GM12878 (cell line): ENCODE results near the gene PPRC1. TPM values are rescaled to one million over a fixed set of nuclear protein-coding genes. Genes with fewer than 3 reads are reported as not detected.

Experiments used
- ATAC-seq: fragments of 200-7000 bp; cut with Tn5 transposase; 3 replicates; pipeline ENCODE4 v1.9.1; 2020; ENCODE audit warnings: mild to moderate bottlenecking, moderate library complexity
- BruUV-seq: library from RNA; stranded (reverse); fragments of 400-500 nt; replicated peaks from 2 replicates; lab custom pipeline; 2021; lab: Mats Ljungman, UMichigan
- CTCF ChIA-PET: fragments of 300-600 bp; sonication (Branson Sonifier 250); formaldehyde crosslinking; extraction: SDS; loops from one replicate; lab custom pipeline; 2021; ENCODE audit warnings: inconsistent platforms; lab: Yijun Ruan, JAX
- POLR2A ChIA-PET: fragments of 350-600 bp; formaldehyde crosslinking; extraction: SDS; loops from one replicate; lab custom pipeline; 2021; ENCODE audit warnings: inconsistent platforms; lab: Charles Lee
- RAD21 ChIA-PET: fragments of 300-600 bp; sonication (Branson Sonifier 250); formaldehyde crosslinking; loops from one replicate; lab custom pipeline; 2023; ENCODE audit warnings: antibody characterized with exemption; ENCODE audit not compliant: unreplicated experiment; lab: Charles Lee
- SMC1A ChIA-PET: fragments of 300-600 bp; sonication (Branson Sonifier 250); formaldehyde crosslinking; loops from one replicate; lab custom pipeline; 2023; ENCODE audit not compliant: unreplicated experiment, uncharacterized antibody; lab: Charles Lee
- DNase-seq: peaks from one replicate; pipeline ENCODE4 v3.0.0-alpha.2; 2011; ENCODE audit warnings: low read depth, low spot score
- FAIRE-seq: peaks from 3 replicates; lab custom pipeline; 2011; peaks lifted over from hg19 to GRCh38; lab: Jason Lieb, UNC
- H2AFZ ChIP-seq: 2 replicates; pipeline ENCODE4 v1.6.0; 2011; ENCODE audit warnings: low read depth, low read length, control low read depth; ENCODE audit not compliant: control insufficient read depth
- H3K27ac ChIP-seq: 2 replicates; pipeline ENCODE4 v1.5.1; 2011; ENCODE audit warnings: control low read depth; ENCODE audit not compliant: control insufficient read depth, insufficient read depth
- H3K27me3 ChIP-seq, 2 experiments: replicated peaks in 1 of 2; 2 replicates each; pipeline versions ENCODE4 v1.6.0 to v1.6.1; 2011; ENCODE audit warnings: low read length in 1 of 2; ENCODE audit not compliant: control insufficient read depth in 2 of 2, insufficient read depth in 2 of 2
- H3K36me3 ChIP-seq, 2 experiments: 2 replicates each; pipeline ENCODE4 v1.5.1; 2011; ENCODE audit warnings: low read length in 1 of 2; ENCODE audit not compliant: control insufficient read depth in 2 of 2, insufficient read depth in 2 of 2
- H3K4me1 ChIP-seq: 2 replicates; pipeline ENCODE4 v1.6.1; 2011; ENCODE audit warnings: mild to moderate bottlenecking, low read length, moderate library complexity, mixed read lengths; ENCODE audit not compliant: control insufficient read depth, insufficient read depth
- H3K4me2 ChIP-seq: 2 replicates; pipeline ENCODE4 v1.6.0; 2011; ENCODE audit warnings: control low read depth; ENCODE audit not compliant: control insufficient read depth, insufficient read depth
- H3K4me3 ChIP-seq: fragments of 200-600 bp; sonication (generic); 2 replicates; pipeline ENCODE4 v1.5.1; 2016
- H3K79me2 ChIP-seq: 2 replicates; pipeline ENCODE4 v1.6.0; 2011; ENCODE audit warnings: low read length; ENCODE audit not compliant: control insufficient read depth, insufficient read depth
- H3K9ac ChIP-seq: 2 replicates; pipeline ENCODE4 v1.8.0; 2011; ENCODE audit warnings: low read length, control low read depth, mixed read lengths; ENCODE audit not compliant: control insufficient read depth, insufficient read depth
- H3K9me3 ChIP-seq: replicated peaks from 3 replicates; pipeline ENCODE4 v1.5.1; 2011; ENCODE audit warnings: mild to moderate bottlenecking, low read length; ENCODE audit not compliant: control insufficient read depth, insufficient read depth
- H4K20me1 ChIP-seq: 2 replicates; pipeline ENCODE4 v1.6.0; 2011; ENCODE audit not compliant: control insufficient read depth, insufficient read depth
- IRF3 ChIP-seq: fragments of 450-650 bp; IDR thresholded peaks from 2 replicates; pipeline ENCODE4 v1.6.1; 2014; ENCODE audit warnings: mild to moderate bottlenecking
- JUNB ChIP-seq: IDR thresholded peaks from 2 replicates; pipeline ENCODE4 v1.6.1; 2016; ENCODE audit warnings: antibody characterized with exemption, mild to moderate bottlenecking
- ZNF687 ChIP-seq: fragments of 450-650 bp; IDR thresholded peaks from 2 replicates; pipeline ENCODE4 v1.6.1; 2017; ENCODE audit warnings: mild to moderate bottlenecking, moderate library complexity
- WGBS: methylation state at CpG from one replicate; pipeline ENCODE4 v1.1.6; 2016; ENCODE audit warnings: low lambda C conversion rate; ENCODE audit not compliant: insufficient replicate concordance, insufficient coverage; ENCODE audit errors: missing lambda C conversion rate; 5-methylcytosine and 5-hydroxymethylcytosine counted together
- in situ Hi-C: fragments of 300-500 bp; cut with MboI; formaldehyde crosslinking; loops from 9 replicates; pipeline ENCODE4 v1.14.3; 2018; ENCODE audit warnings: mixed read lengths
- intact Hi-C: fragments of 100-400 bp; cut with micrococcal nuclease; formaldehyde crosslinking; loops from one replicate; pipeline ENCODE4 v1.14.2; 2022; ENCODE audit not compliant: unreplicated experiment
- polyA plus RNA-seq, 11 experiments: library from polyadenylated mRNA; depleted of rRNA in 4 of 11; unstranded in 6 of 11; stranded (reverse) in 5 of 11; fragments of >200 nt; fragmentation: Nextera tagmentation in 4 of 11; fragmentation: Illumina TruSeq in 1 of 11; extraction: Ambion mirVana in 4 of 11; extraction: Trizol in 1 of 11; gene quantifications; 1 replicate in 1 of 11; 2 replicates in 10 of 11; pipeline versions ENCODE4 v1.2.1 to v1.2.3, GENCODE V29; 2011 to 2016; ENCODE audit warnings: inconsistent platforms in 2 of 11, missing spikeins in 2 of 11, low read depth in 1 of 11
- total RNA-seq, 4 experiments: library from RNA; depleted of rRNA in 3 of 4; stranded (reverse); fragments of >200 nt in 3 of 4; fragmentation: Illumina TruSeq in 1 of 4; extraction: Trizol in 1 of 4; gene quantifications; 2 replicates each; pipeline versions ENCODE4 v1.2.1 to v1.2.3, GENCODE V29; 2013 to 2021

PPRC1 gene
- total and polyA plus RNA-seq, 10 of the 15 experiments (the other 5 are each of a cell fraction or from before 2014, with no cell fraction given) = 13.1 to 69.8 (median 32.4) TPM

GRCh38 chr10:102134416-102134815 is 1.6 kb downstream of the PPRC1 start:
- H3K27ac ChIP-seq = peak overlapping the region; percentile 75; the same call in 1 of the 2 replicates
- peak; percentile 13 for FAIRE-seq
- H3K4me3 ChIP-seq = peak overlapping the region; percentile 93
- peaks cover 14% of the 10 kb centered on the region in 2 experiments for H3K36me3 ChIP-seq
- TF ChIP-seq ZNF687 (no peak), IRF3 (no peak), JUNB (no peak)
- ChIA-PET SMC1A (interaction anchor here (1.2 to 2.3 kb wide), 3 partner anchors 12 to 22 kb away, joined by 3 to 16 read pairs (median 11); partner anchors contain the start of gene NOLC1), POLR2A (interaction anchor here (0.5 to 2.3 kb wide), 4 partner anchors 9 to 62 kb away, joined by 3 to 11 read pairs (median 6); partner anchors contain the start of gene NOLC1), CTCF (interaction anchor here (1.2 to 2.2 kb wide), 5 partner anchors 14 to 294 kb away, joined by 3 to 11 read pairs (median 4); partner anchors contain the start of gene NOLC1), RAD21 (interaction anchor here (1.0 to 2.3 kb wide), 2 partner anchors 17 to 26 kb away, joined by 3 to 12 read pairs; partner anchors contain the start of gene NOLC1)
- peak overlapping the region; percentile 82 for H3K9ac ChIP-seq
- no peak for DNase-seq
- intact Hi-C loops (no loop called here), in situ Hi-C loops (no loop called here)
- no peaks in the 10 kb centered on the region; the same call in 1 of the 2 replicates for H4K20me1 ChIP-seq
- no peak overlapping the region for H2AFZ ChIP-seq
- ATAC-seq = no peak
- TSS peak; percentile 74 for BruUV-seq
- H3K4me1 ChIP-seq = peaks cover 10% of the 10 kb centered on the region
- H3K79me2 ChIP-seq = peaks cover 62% of the 10 kb centered on the region
- 22% methylated on average over 2 of the region's 2 CpGs for WGBS
- no peaks in the 10 kb centered on the region for H3K27me3 ChIP-seq
- peak overlapping the region; percentile 68 for H3K4me2 ChIP-seq
- H3K9me3 ChIP-seq = no peaks in the 10 kb centered on the region
